Prostate gland (tissue), 2 donors: ENCODE data around the gene EGFL6.

Experiments
- POLR2A ChIP-seq: fragments of 450-650 bp; IDR thresholded peaks from one replicate; pipeline ENCODE4 v1.6.1; 2016; ENCODE audit warnings: antibody characterized with exemption, mild to moderate bottlenecking
- POLR2AphosphoS5 ChIP-seq: sonication (generic); formaldehyde crosslinking; IDR thresholded peaks from one replicate; pipeline ENCODE4 v1.6.1; 2017; ENCODE audit warnings: antibody characterized with exemption
- TF ChIP-seq, protein P1 (sequence below), 4 experiments: fragments of 200-600 bp in 2 of 4; fragments of 450-650 bp in 2 of 4; sonication (generic) in 2 of 4; IDR thresholded peaks; 1 replicate in 3 of 4; 2 replicates in 1 of 4; pipeline ENCODE4 v1.5.1; 2016 to 2019; ENCODE audit warnings: antibody characterized with exemption in 4 of 4, mild to moderate bottlenecking in 2 of 4, moderate library complexity in 2 of 4

DNA sequence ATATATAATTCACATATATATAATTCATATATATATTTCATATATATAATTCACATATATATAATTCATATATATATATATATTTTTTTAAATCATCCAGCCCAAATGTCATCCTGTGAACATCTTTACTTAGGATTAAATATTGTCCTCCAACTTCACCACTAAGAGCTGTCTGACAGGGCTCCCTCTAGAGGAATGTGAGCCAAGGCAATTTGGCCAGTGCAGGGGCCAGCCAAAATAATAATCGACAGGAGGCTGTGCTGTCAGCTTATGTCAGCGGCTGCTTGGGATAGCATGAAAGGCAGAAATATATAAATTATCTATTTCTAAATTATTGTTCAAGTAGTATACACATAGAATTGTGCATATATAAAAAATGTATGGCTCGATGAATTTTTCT, 29.5 kb downstream of the EGFL6 start:
- TF ChIP-seq, protein P1, sequence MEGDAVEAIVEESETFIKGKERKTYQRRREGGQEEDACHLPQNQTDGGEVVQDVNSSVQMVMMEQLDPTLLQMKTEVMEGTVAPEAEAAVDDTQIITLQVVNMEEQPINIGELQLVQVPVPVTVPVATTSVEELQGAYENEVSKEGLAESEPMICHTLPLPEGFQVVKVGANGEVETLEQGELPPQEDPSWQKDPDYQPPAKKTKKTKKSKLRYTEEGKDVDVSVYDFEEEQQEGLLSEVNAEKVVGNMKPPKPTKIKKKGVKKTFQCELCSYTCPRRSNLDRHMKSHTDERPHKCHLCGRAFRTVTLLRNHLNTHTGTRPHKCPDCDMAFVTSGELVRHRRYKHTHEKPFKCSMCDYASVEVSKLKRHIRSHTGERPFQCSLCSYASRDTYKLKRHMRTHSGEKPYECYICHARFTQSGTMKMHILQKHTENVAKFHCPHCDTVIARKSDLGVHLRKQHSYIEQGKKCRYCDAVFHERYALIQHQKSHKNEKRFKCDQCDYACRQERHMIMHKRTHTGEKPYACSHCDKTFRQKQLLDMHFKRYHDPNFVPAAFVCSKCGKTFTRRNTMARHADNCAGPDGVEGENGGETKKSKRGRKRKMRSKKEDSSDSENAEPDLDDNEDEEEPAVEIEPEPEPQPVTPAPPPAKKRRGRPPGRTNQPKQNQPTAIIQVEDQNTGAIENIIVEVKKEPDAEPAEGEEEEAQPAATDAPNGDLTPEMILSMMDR (IDR thresholded peaks at IDR 0.05) = no peak
- TF ChIP-seq POLR2A (no peak), POLR2AphosphoS5 (no peak)
